Stomach (tissue), 4 donors: ENCODE measurements around the gene SIT1.

ENCODE experiments used
- EP300 ChIP-seq: sonication (generic); formaldehyde crosslinking; IDR thresholded peaks from one replicate; pipeline ENCODE4 v1.6.1; 2017; ENCODE audit warnings: antibody characterized with exemption
- POLR2A ChIP-seq, 4 donors: fragments of 450-650 bp; IDR thresholded peaks; one replicate each; pipeline ENCODE4 v1.6.1; 2016; ENCODE audit warnings: antibody characterized with exemption in 4 of 4, control low read depth in 2 of 4, mild to moderate bottlenecking in 1 of 4, moderate library complexity in 1 of 4
- POLR2AphosphoS5 ChIP-seq, 3 donors: sonication (generic); formaldehyde crosslinking; IDR thresholded peaks; one replicate each; pipeline ENCODE4 v1.6.1; 2016; ENCODE audit warnings: antibody characterized with exemption in 3 of 3
- TF ChIP-seq, protein P1 (sequence below), 7 experiments: fragments of 450-650 bp in 4 of 7; fragments of 200-600 bp in 3 of 7; sonication (generic) in 3 of 7; IDR thresholded peaks; one replicate each; pipeline ENCODE4 v1.5.1; 2016 to 2019; ENCODE audit warnings: antibody characterized with exemption in 7 of 7, control low read depth in 2 of 7, mild to moderate bottlenecking in 1 of 7

- TF ChIP-seq, protein P1, sequence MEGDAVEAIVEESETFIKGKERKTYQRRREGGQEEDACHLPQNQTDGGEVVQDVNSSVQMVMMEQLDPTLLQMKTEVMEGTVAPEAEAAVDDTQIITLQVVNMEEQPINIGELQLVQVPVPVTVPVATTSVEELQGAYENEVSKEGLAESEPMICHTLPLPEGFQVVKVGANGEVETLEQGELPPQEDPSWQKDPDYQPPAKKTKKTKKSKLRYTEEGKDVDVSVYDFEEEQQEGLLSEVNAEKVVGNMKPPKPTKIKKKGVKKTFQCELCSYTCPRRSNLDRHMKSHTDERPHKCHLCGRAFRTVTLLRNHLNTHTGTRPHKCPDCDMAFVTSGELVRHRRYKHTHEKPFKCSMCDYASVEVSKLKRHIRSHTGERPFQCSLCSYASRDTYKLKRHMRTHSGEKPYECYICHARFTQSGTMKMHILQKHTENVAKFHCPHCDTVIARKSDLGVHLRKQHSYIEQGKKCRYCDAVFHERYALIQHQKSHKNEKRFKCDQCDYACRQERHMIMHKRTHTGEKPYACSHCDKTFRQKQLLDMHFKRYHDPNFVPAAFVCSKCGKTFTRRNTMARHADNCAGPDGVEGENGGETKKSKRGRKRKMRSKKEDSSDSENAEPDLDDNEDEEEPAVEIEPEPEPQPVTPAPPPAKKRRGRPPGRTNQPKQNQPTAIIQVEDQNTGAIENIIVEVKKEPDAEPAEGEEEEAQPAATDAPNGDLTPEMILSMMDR (IDR thresholded peaks at IDR 0.05): no peak
- TF ChIP-seq POLR2AphosphoS5 (IDR thresholded peaks at IDR 0.05) (no peak), EP300 (no peak), POLR2A (IDR thresholded peaks at IDR 0.05) (no peak)
Observed at GRCh38 chr9:35628389-35628991, 22.2 kb downstream of the SIT1 start.
